Hindlimb muscle (tissue), 1 donor: Measurements from ENCODE around the gene PAXX. TPM values are rescaled to one million over a fixed set of nuclear protein-coding genes. Genes with fewer than 3 reads are reported as not detected.

ENCODE experiments used
- DNase-seq: peaks from one replicate; pipeline ENCODE4 v3.0.0-alpha.2; 2013
- polyA plus RNA-seq: library from polyadenylated mRNA; unstranded; fragments of 120-200 nt; gene quantifications from one replicate; pipeline ENCODE4 v1.2.1, GENCODE V29; 2013; ENCODE audit not compliant: insufficient read length

The PAXX gene
- polyA plus RNA-seq, 1 donor: 23.9 TPM

GRCh38 chr9:136952876-136953770, 39.1 kb upstream of the PAXX start:
- no peak for DNase-seq

- no peak for DNase-seq
Observed at GRCh38 chr9:136953771-136954269, 38.4 kb upstream of the PAXX start.

- DNase-seq: no peak
Observed at GRCh38 chr9:136954270-136955083, 37.7 kb upstream of the PAXX start.

- DNase-seq: no peak
Observed at GRCh38 chr9:136955202-136955942, 36.9 kb upstream of the PAXX start.

GRCh38 chr9:136955943-136956335, 36.3 kb upstream of the PAXX start:
- no peak for DNase-seq

GRCh38 chr9:136956604-136957003, 35.6 kb upstream of the PAXX start:
- no peak for DNase-seq

- no peak for DNase-seq
Observed at GRCh38 chr9:136957461-136957860, 34.8 kb upstream of the PAXX start.

GRCh38 chr9:136957901-136958300, 34.3 kb upstream of the PAXX start:
- no peak for DNase-seq

GRCh38 chr9:136958473-136958872, 33.7 kb upstream of the PAXX start:
- no peak for DNase-seq

GRCh38 chr9:136958898-136959850, 33.0 kb upstream of the PAXX start:
- no peak for DNase-seq

- DNase-seq: no peak
Observed at GRCh38 chr9:136960212-136960937, 31.8 kb upstream of the PAXX start.

- no peak for DNase-seq
Observed at GRCh38 chr9:136960938-136961275, 31.3 kb upstream of the PAXX start.

GRCh38 chr9:136961279-136962065, 30.8 kb upstream of the PAXX start:
- no peak for DNase-seq

GRCh38 chr9:136962163-136962562, 30.1 kb upstream of the PAXX start:
- DNase-seq: no peak

GRCh38 chr9:136962701-136963248, 29.4 kb upstream of the PAXX start:
- no peak for DNase-seq

- no peak for DNase-seq
Observed at GRCh38 chr9:136963341-136963740, 28.9 kb upstream of the PAXX start.

GRCh38 chr9:136963751-136964150, 28.5 kb upstream of the PAXX start:
- no peak for DNase-seq

GRCh38 chr9:136964171-136964689, 28.0 kb upstream of the PAXX start:
- no peak for DNase-seq

GRCh38 chr9:136964833-136965422, 27.3 kb upstream of the PAXX start:
- no peak for DNase-seq
